GM15510 (cell line): Measurements from ENCODE around the gene SDK1.

Experiments used
- POLR2A ChIP-seq: IDR thresholded peaks from 3 replicates; pipeline ENCODE4 v1.6.1; 2011; ENCODE audit warnings: borderline replicate concordance; ENCODE audit not compliant: insufficient read length; ENCODE audit errors: extremely low read depth

The SDK1 gene

GRCh38 chr7:3434611-3435010 is 133.6 kb downstream of the SDK1 start:
- TF ChIP-seq POLR2A = no peak

- no peak for TF ChIP-seq POLR2A
Observed at GRCh38 chr7:3436112-3436511, 135.1 kb downstream of the SDK1 start.

GRCh38 chr7:3436746-3437145 is 135.7 kb downstream of the SDK1 start:
- no peak for TF ChIP-seq POLR2A

GRCh38 chr7:3437467-3437866 is 136.4 kb downstream of the SDK1 start:
- no peak for TF ChIP-seq POLR2A

- TF ChIP-seq POLR2A = no peak
Observed at GRCh38 chr7:3438352-3438751, 137.3 kb downstream of the SDK1 start.

GRCh38 chr7:3439333-3440030 is 138.4 kb downstream of the SDK1 start:
- no peak for TF ChIP-seq POLR2A

GRCh38 chr7:3440509-3440908 is 139.5 kb downstream of the SDK1 start:
- no peak for TF ChIP-seq POLR2A

GRCh38 chr7:3443716-3444115 is 142.7 kb downstream of the SDK1 start:
- TF ChIP-seq POLR2A = no peak

- TF ChIP-seq POLR2A = no peak
Observed at GRCh38 chr7:3446786-3447185, 145.7 kb downstream of the SDK1 start.

- no peak for TF ChIP-seq POLR2A
Observed at GRCh38 chr7:3451701-3452100, 150.6 kb downstream of the SDK1 start.

GRCh38 chr7:3453398-3453797 is 152.3 kb downstream of the SDK1 start:
- no peak for TF ChIP-seq POLR2A

- no peak for TF ChIP-seq POLR2A
Observed at GRCh38 chr7:3455806-3456595, 154.9 kb downstream of the SDK1 start.

- TF ChIP-seq POLR2A = no peak
Observed at GRCh38 chr7:3459111-3459510, 158.1 kb downstream of the SDK1 start.

- TF ChIP-seq POLR2A = no peak
Observed at GRCh38 chr7:3461923-3462322, 160.9 kb downstream of the SDK1 start.

GRCh38 chr7:3463696-3464095 is 162.6 kb downstream of the SDK1 start:
- no peak for TF ChIP-seq POLR2A
